A172 (cell line): ENCODE results near the gene MYH7B. TPM values are rescaled to one million over a fixed set of nuclear protein-coding genes. Genes with fewer than 3 reads are reported as not detected.

Experiments used
- DNase-seq: peaks from one replicate; pipeline ENCODE4 v3.0.0-alpha.2; 2015; ENCODE audit warnings: low spot score
- total RNA-seq: library from RNA; depleted of rRNA; stranded (reverse); fragments of >200 nt; shearing (Covaris generic); gene quantifications from 2 replicates; pipeline ENCODE4 v1.2.3, GENCODE V29; 2014

MYH7B gene
- total RNA-seq, 1 experiment from 2014 or later = not detected

DNA sequence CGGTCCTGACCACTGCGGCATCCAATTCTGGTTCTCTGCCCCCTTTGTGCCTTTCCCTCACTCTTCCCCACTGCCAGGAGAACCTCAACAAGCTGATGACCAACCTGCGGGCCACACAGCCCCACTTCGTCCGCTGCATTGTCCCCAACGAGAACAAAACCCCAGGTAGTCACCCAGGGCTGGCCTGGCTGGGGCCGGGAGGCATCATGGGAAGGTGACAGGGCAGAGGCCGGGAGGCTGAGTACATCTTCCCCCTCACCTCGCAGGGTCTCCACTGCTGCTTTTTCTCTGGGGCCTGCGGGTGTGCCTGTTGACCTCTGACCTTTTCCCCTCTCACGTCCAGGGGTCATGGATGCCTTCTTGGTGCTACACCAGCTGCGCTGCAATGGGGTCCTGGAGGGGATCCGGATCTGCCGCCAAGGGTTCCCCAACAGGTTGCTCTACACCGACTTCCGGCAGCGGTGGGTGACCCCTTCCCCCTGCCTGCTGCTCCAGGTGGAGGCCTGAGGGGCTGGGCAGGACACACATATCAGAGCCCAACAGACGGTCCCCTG is 35.1 kb downstream of the MYH7B start:
- DNase-seq = no peak

DNA sequence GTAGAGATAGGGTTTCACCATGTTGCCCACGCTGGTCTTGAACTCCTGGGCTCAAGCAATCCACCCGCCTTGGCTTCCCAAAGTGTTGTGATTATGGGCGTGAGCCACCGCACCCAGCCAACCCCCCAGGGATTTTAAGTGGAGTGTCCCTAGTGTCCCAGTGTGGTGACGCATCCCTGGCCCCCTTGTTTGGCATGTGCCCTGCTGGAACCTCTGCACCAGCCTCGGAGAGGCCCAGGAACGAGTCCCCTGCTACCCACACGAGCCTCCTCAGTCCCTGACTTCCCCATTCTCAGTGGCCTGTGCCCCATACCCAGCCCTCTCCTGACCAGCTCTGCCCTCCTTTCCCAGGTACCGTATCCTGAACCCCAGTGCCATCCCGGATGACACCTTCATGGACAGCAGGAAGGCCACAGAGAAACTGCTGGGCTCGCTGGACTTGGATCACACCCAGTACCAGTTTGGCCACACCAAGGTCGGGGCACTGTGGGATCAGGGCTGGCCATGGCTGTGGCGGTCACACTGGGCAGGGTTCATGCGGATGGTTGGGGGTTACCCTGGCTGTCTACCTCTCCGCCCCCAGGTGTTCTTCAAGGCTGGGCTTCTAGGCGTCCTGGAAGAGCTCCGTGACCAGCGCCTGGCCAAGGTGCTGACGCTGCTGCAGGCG is 37.2 kb downstream of the MYH7B start:
- no peak for DNase-seq

DNA sequence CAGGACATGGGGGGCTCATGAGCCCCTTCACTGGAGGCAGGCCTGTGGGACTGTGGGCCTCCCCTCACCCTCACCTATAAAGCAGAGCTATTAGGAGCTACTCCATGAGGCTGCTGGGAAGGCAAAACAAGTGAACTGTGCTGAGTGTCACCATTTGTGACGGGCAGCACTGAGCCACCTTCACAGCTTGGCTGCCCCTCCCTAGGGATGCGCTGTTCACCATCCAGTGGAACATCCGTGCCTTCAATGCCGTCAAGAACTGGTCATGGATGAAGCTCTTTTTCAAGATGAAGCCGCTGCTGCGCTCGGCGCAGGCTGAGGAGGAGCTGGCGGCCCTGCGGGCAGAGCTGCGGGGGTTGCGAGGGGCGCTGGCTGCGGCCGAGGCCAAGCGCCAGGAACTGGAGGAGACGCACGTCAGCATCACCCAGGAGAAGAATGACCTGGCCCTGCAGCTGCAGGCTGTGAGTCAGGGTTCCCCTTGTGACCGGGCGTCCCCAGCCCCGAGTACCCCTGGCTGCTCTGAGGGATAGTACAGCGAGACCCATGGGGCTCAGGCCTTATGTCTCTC is 38.4 kb downstream of the MYH7B start:
- no peak for DNase-seq

DNA sequence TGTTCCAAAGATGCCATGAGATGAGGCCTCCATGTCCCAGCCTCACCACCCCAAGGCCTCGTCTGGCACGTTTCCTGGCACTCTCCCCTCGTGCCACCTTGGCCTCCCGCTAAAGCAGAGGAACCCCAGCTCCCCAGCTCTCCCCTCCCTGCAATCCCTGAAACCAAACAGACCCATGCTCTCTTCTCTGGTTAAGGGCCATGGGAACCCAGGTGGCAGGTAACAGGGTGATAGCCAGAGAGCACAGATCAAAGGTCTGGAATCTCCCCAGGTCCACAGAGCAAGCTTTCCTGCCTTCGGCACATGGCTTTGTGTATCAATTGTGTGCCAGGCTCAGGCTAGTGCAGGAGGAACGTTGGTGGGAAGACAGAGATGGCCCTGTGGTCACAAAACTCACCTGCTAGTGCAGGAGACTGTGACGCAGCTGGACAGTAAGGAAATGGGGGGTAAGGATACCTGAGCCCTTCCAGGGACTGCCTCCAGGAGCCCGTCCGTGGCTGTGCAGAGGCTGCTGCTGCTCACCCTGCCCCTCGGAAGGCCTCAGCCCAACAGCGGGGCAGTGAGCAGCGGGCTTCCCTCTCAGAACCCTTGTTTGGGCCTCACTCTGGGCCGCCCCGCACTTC is 39.0 kb downstream of the MYH7B start:
- DNase-seq = no peak

DNA sequence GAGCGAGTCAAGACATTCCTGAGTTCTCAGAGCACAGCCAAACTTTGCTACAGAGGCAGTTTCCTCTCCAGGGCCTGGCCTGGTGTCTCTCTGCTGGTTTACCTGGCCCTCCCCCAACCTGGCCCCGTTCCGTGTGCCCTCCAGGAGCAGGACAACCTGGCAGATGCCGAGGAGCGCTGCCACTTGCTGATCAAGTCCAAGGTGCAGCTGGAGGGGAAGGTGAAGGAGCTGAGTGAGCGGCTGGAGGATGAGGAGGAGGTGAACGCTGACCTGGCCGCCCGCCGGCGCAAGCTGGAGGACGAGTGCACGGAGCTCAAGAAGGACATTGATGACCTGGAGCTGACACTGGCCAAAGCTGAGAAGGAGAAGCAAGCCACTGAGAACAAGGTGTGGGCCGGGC is 39.5 kb downstream of the MYH7B start:
- DNase-seq = no peak

DNA sequence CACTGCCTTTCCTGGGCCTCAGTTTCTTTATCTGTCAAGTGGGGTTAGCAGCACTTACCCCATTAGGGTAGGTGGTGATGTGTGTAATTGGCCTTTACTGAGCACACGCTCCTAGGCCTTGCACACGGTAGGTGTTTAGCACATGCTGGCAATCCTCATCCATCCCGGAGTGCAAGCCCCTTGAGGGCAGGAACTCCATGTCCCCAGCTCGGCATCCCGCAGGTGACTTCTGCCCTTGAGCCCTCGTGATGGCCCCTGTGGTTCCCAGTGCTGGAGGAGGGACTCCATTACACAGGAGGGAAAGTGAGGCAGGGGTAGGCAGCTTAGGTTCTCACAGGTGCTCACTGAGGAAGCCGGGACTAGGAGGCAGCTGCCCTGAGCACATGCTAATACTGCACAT is 40.0 kb downstream of the MYH7B start:
- DNase-seq = no peak

DNA sequence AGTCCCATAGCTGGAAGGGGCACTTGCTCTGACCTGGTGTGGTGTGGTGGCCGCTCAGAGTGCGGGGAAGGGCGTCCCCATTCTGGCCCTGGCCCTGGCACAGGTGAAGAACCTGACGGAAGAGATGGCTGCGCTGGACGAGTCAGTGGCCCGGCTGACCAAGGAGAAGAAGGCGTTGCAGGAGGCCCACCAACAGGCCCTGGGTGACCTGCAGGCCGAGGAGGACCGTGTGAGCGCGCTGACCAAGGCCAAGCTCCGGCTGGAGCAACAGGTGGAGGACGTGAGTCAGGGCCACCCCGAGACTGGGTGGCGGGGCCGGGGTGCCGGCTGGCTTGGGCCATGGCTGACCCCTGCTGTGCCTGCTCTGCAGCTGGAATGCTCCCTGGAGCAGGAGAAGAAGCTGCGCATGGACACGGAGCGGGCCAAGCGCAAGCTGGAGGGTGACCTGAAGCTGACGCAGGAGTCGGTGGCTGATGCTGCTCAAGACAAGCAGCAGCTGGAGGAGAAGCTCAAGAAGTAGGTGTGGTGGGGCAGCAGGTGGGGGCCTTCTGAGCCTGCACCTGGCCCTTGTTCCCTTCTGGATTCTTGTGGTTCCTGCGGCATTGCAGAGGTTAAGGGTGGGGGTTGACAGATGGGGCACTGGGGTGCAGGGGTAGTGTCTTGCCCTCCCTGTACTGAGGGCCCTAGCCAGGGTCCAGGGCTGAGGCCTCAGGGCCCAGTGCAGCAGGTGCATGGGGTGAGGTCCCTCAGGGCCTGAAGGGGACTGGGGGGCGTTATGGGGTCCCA is 40.8 kb downstream of the MYH7B start:
- peak; percentile 28 for DNase-seq

DNA sequence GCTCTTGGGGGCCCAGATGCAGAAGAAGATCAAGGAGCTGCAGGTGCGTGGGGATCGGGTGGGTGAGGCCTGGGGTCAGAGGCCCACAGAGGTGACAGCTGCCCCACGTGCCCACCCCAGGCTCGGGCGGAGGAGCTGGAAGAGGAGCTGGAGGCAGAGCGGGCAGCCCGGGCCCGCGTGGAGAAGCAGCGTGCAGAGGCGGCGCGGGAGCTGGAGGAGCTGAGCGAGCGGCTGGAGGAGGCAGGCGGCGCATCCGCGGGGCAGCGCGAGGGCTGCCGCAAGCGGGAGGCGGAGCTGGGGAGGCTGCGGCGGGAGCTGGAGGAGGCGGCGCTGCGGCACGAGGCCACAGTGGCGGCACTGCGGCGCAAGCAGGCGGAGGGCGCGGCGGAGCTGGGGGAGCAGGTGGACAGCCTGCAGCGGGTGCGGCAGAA is 41.5 kb downstream of the MYH7B start:
- DNase-seq = no peak

DNA sequence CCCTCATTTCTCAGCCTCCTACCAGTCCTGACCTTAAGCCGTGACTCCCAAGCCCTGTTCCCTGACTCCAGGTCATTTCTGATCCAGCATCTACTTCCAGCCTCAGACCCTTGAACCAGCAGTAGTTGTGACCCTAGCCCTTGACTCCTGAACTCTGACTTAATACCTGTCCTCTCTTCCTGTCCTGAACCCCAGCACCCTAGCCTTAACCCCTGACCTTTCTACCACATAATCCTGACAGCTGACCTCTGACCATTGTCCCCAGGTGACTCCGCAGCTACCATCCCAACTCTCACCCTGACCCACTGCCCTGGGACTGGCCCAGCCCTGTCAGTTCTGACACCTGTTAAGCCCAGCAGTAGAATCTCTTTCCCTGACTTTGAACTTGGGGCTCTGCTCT is 42.1 kb downstream of the MYH7B start:
- DNase-seq = no peak

DNA sequence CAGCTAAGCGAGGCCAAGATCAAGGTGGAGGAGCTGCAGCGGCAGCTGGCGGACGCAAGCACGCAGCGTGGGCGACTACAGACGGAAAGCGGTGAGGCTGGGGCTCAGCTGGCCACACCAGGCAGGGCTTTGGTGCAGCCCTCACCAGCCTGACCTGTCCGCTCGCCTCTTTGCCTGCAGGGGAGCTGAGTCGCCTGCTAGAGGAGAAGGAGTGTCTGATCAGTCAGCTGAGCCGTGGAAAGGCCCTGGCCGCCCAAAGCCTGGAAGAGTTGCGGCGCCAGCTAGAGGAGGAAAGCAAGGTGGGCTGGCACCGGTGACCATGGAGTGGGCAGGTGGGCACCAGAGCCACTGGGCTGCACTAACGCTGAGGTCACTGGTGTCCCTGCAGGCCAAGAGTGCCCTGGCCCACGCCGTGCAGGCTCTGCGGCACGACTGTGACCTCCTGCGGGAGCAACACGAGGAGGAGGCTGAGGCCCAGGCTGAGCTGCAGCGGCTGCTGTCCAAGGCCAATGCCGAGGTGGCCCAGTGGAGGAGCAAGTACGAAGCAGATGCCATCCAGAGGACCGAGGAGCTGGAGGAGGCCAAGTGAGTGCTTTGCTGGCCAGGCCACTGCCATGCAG is 42.8 kb downstream of the MYH7B start:
- no peak for DNase-seq

DNA sequence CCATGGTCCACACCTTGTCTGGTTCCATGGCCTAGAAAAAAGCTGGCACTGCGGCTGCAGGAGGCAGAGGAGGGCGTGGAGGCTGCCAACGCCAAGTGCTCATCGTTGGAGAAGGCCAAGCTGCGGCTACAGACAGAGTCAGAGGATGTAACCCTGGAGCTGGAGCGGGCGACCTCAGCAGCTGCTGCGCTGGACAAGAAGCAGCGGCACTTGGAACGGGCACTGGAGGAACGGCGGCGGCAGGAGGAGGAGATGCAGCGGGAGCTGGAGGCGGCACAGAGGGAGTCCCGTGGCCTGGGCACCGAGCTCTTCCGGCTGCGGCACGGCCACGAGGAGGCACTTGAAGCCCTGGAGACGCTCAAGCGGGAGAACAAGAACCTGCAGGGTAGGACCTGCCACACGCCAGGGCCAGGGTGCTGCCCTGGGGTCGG is 43.4 kb downstream of the MYH7B start:
- no peak for DNase-seq

DNA sequence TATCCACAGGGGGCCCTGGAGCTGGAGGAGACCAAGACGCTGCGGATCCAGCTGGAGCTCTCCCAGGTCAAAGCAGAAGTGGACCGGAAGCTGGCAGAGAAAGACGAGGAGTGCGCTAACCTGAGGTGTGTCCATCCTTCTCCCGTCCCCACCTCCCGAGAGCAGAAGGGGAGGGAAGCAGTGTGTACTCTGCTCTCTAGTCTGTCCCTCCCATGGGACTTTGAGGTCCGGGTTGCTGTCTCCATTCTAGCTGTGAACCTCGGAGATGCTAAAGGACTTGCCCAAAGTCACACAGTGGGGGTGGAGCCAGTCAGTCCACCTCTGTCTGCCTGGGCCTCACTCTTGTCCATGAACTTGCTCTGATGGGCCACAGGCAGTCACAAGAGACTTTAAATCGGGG is 44.1 kb downstream of the MYH7B start:
- no peak for DNase-seq

DNA sequence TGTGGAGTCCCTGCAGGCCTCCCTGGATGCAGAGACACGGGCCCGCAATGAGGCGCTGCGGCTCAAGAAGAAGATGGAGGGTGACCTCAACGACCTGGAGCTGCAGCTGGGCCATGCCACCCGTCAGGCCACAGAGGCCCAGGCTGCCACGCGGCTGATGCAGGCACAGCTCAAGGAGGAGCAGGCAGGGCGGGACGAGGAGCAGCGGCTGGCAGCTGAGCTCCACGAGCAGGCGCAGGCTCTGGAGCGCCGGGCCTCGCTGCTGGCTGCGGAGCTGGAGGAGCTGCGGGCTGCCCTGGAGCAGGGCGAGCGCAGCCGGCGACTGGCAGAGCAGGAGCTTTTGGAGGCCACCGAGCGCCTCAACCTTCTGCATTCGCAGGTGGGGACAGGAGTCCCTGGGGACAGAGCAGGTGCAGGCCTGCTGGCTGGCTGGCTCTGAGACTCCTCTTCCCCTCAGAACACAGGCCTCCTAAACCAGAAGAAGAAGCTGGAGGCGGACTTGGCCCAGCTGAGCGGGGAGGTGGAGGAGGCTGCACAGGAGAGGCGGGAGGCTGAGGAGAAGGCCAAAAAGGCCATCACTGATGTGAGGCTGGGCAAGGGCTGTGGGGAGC is 44.7 kb downstream of the MYH7B start:
- no peak for DNase-seq

DNA sequence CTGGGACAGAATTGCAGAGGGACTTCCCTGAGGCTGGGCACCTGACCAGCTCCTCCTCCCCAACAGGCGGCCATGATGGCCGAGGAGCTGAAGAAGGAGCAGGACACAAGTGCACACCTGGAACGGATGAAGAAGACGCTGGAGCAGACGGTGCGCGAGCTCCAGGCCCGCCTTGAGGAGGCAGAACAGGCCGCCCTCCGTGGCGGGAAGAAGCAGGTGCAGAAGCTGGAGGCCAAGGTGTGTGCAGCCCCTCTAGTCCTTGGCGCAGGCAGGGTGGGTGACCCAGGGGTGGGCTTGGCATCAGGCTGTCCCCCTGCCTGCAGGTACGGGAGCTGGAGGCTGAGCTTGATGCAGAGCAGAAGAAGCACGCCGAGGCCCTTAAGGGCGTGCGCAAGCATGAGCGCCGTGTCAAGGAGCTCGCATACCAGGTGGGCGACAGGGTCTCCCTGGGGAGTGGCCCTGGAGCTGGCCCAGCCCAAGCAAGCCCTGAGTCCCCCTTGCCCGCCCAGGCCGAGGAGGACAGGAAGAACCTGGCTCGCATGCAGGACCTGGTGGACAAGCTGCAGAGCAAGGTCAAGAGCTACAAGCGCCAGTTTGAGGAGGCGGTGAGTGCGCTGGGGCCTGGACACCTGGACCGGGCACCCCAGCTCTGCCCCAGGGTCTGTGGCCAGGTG is 45.4 kb downstream of the MYH7B start:
- DNase-seq = no peak

DNA sequence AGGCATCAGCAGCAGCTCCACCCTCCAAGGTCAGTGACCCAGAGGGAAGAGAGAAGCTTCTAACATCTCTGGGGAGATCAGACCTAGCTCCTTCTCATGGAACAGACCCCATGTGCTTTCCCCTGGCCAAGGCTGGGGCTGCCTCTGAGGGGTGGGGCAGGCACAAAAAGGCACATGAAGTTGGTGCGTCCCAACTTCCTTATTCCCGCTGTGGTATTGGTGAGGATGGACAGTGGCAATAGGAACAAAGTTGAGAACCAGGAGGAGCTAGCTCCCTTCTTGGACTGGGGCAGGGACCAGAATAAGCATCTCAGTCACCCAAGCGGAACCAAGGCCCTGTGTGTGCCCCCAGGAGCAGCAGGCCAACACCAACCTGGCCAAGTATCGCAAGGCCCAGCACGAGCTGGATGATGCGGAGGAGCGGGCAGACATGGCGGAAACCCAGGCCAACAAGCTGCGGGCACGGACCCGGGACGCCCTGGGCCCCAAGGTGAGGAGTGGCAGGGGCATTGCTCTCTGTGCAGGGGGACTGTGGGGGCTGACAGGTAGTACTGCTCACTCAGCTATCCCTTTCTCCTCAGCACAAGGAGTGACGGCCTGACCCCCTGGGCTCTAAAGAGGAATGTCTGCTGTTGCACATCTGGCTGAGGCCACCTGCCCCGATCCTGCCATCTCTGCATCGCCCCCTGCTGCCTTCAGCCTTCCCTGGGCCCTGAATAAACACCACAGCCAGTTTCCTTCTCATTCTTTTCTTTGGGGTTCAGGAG is 46.1 kb downstream of the MYH7B start:
- DNase-seq = no peak

DNA sequence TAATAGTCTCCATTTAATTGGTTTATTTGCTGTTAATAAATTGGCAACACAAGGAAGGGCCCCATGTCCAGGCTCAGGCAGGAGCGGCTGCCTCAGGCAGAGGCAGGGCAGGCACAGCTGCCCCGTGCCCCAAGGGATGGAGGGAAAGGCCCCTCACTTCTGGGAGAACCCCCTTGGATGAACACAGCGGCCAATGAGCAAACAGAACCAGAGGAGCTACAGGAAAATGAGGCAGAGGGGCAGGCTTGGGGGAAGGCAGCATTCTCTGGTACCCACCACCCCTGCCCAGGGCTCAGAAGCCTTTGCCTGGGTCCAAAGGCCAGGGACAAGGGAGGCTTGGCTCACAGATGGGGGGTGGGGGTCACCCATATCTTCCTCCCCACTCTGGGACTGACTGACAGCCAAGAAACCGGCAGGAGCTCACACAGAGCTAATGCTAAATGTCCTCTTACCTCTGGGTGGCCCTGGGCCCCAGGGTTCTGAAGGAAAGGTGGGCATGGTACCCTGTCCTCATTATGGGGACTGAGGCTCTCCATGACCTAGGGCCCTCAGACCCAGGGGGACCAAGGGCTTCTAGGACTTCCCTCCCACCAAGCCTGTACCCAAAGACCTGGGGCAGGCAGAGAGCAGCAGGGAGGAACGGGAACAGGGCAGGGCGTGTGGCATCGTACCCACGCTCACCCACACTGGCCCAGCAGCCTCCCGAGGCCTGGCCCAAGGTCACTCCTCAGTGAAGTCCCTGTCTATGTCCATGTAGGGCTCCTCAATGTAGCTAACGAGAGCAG is 47.0 kb downstream of the MYH7B start:
- no peak for DNase-seq

DNA sequence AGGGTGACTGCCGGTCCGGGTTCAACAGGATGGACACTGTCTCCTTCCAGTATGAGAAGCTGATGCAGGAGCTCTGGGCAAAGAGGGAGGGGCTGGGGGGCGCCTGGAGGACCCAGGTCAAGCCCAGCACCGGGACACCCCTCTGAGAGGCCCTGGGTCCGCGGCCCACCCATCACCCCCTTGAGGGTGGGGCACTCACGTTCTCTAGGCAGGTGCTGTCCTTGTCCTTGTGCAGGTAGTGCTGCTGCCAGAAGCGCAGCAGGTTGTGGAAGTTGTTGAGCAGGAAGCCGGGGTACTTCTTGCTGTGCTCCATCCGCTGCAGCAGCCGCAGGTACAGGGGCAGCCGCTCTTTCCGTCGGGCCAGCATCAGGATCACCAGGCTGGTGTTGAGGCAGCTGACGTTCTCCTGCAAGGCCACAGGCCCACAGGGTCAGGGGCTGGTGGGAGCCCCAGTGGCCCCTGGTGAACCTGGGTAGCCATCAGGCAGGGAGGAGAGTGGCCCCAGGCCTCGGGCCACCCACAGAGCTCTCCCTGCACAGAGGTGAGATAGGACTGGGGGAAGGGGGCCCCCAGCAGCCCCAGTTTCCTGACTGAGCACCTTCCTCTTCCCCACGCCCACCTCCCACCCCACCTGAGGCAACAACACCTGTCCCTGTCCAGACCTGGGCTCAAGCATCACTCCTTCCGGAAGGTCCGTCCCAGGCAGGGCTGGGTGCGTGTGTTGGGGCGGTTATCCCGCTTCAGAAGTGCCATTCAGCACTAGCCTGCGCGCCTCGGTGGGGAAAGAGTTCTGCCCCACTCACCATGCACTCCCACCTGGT is 47.8 kb downstream of the MYH7B start:
- no peak for DNase-seq

DNA sequence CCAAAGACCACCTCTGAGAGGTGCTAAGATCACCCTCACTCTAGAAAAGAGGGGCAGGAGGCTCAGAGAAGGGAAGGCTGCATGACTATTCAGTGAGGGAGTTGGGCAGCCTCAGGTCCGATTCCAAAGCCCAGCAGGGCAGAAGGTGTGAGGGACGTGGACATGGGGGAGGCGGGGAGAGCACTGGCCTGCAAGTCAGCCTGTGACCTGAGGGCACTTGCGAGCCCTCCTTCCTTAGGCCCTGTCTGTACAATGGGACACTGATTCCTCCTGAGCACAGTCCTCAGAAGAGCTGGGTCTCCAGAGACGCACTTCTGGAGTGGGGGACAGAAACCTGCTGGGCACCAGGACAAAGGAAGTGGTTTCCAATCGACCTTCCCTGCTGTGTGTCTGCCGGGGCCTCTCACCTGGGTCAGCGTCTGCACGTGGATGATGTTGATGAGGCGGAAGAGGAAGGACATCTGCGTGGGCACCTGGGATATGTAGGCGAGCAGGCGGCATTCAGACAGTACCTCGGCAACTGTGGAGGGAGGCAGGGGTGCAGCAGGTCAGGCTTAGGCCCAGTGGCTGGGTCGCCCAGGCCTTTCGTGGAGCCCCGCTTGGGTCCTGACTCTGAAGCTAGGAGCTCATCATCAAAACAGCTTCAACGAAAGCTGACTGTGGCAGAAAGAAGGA is 48.5 kb downstream of the MYH7B start:
- DNase-seq = no peak
